ENCODE results near the gene PLAAT1.

PLAAT1 gene

GRCh38 chr3:193297421-193297820, 56.4 kb downstream of the PLAAT1 start:
- H3K27me3 ChIP-seq = no peaks in the 10 kb centered on the region
- H3K4me2 ChIP-seq = no peak overlapping the region
- no peaks in the 10 kb centered on the region for H4K20me1 ChIP-seq
- H3K9me3 ChIP-seq = 0 out of 2 replicates have a peak, but pooled peaks cover 10% of the 10 kb centered on the region
- no peaks in the 10 kb centered on the region for H3K36me3 ChIP-seq
- no peak overlapping the region for H3K27ac ChIP-seq
- no peak overlapping the region for H3K9ac ChIP-seq
- no peak for TF ChIP-seq Cebpa-rat (IDR thresholded peaks at IDR 0.05)
- H3K4me1 ChIP-seq = no peaks in the 10 kb centered on the region
- no peak overlapping the region for H3K4me3 ChIP-seq

- H3K27me3 ChIP-seq = no peaks in the 10 kb centered on the region
- TF ChIP-seq Cebpa-rat (IDR thresholded peaks at IDR 0.05) = no peak
- H3K27ac ChIP-seq = no peak overlapping the region
- no peaks in the 10 kb centered on the region for H3K4me1 ChIP-seq
- no peaks in the 10 kb centered on the region for H3K36me3 ChIP-seq
- no peak overlapping the region for H3K4me3 ChIP-seq
- no peak overlapping the region for H3K9ac ChIP-seq
- H3K9me3 ChIP-seq = 0 out of 2 replicates have a peak, but pooled peaks cover 5% of the 10 kb centered on the region
- no peaks in the 10 kb centered on the region for H4K20me1 ChIP-seq
- no peak overlapping the region for H3K4me2 ChIP-seq
These were observed 60.4 kb downstream of the PLAAT1 start for GRCh38 chr3:193301433-193301832.

- H3K4me1 ChIP-seq = no peaks in the 10 kb centered on the region
- no peaks in the 10 kb centered on the region for H3K27me3 ChIP-seq
- H4K20me1 ChIP-seq = no peaks in the 10 kb centered on the region
- no peak overlapping the region for H3K4me2 ChIP-seq
- no peaks in the 10 kb centered on the region for H3K36me3 ChIP-seq
- TF ChIP-seq Cebpa-rat (IDR thresholded peaks at IDR 0.05) = no peak
- H3K9me3 ChIP-seq = no peaks in the 10 kb centered on the region
- no peak overlapping the region for H3K9ac ChIP-seq
- no peak overlapping the region for H3K4me3 ChIP-seq
- H3K27ac ChIP-seq = no peak overlapping the region
These were observed 64.3 kb downstream of the PLAAT1 start for GRCh38 chr3:193305356-193305755.

GRCh38 chr3:193310914-193311723, 70.1 kb downstream of the PLAAT1 start:
- Histone ChIP-seq H3K4me3 (no peak overlapping the region), H3K27me3 (no peaks in the 10 kb centered on the region), H3K9ac (no peak overlapping the region), H3K27ac (no peak overlapping the region), H3K36me3 (no peaks in the 10 kb centered on the region), H3K4me1 (no peaks in the 10 kb centered on the region), H4K20me1 (no peaks in the 10 kb centered on the region), H3K4me2 (no peak overlapping the region), H3K9me3 (no peaks in the 10 kb centered on the region)
- no peak for TF ChIP-seq Cebpa-rat (IDR thresholded peaks at IDR 0.05)

- TF ChIP-seq Cebpa-rat (IDR thresholded peaks at IDR 0.05) = no peak
- Histone ChIP-seq H3K36me3 (no peaks in the 10 kb centered on the region), H3K27ac (no peak overlapping the region), H4K20me1 (no peaks in the 10 kb centered on the region), H3K9me3 (no peaks in the 10 kb centered on the region), H3K27me3 (no peaks in the 10 kb centered on the region), H3K4me3 (no peak overlapping the region), H3K4me2 (no peak overlapping the region), H3K4me1 (no peaks in the 10 kb centered on the region), H3K9ac (no peak overlapping the region)
These were observed 72.3 kb downstream of the PLAAT1 start for GRCh38 chr3:193313061-193313958.

- H3K27ac ChIP-seq = no peak overlapping the region
- H3K36me3 ChIP-seq = no peaks in the 10 kb centered on the region
- no peaks in the 10 kb centered on the region for H3K4me1 ChIP-seq
- no peak overlapping the region for H3K4me3 ChIP-seq
- H3K9me3 ChIP-seq = no peaks in the 10 kb centered on the region
- no peak overlapping the region for H3K9ac ChIP-seq
- no peaks in the 10 kb centered on the region for H4K20me1 ChIP-seq
- H3K4me2 ChIP-seq = no peak overlapping the region
- no peak for TF ChIP-seq Cebpa-rat (IDR thresholded peaks at IDR 0.05)
- no peaks in the 10 kb centered on the region for H3K27me3 ChIP-seq
These were observed 73.1 kb downstream of the PLAAT1 start for GRCh38 chr3:193314161-193314560.

GRCh38 chr3:193317682-193318300, 76.8 kb downstream of the PLAAT1 start:
- Histone ChIP-seq H3K27me3 (no peaks in the 10 kb centered on the region), H3K27ac (no peak overlapping the region), H3K4me2 (no peak overlapping the region), H4K20me1 (no peaks in the 10 kb centered on the region), H3K4me1 (no peaks in the 10 kb centered on the region), H3K9ac (no peak overlapping the region), H3K9me3 (no peaks in the 10 kb centered on the region), H3K4me3 (no peak overlapping the region), H3K36me3 (no peaks in the 10 kb centered on the region)
- no peak for TF ChIP-seq Cebpa-rat (IDR thresholded peaks at IDR 0.05)
